ENCODE data around the gene XCL1.

XCL1 gene

DNA sequence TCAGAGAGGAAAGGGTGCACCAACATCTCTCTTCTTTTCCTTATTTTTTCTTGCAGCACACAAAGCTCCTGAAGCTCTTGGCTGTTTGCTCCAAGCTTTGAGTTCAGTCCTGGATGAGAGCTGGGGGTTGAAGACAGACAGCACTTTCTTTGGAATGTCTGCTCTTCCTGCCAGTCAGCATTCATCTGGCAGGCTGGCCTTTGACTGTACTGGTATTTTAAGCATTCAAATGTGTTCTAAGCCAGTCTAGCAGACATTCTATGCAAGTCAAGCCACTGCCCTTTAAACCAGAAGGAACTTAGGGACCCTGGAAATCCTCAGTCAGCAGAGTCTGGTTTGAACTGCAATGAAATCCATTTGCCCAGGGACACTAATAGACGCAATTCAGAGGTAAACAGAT is 45.0 kb downstream of the XCL1 start:
- no peak for TF ChIP-seq EP300 (IDR thresholded peaks at IDR 0.05; ENCODE audit: borderline replicate concordance)
- no peak for TF ChIP-seq NFIC (IDR thresholded peaks at IDR 0.05)
- no peak for TF ChIP-seq TAF1 (IDR thresholded peaks at IDR 0.05; ENCODE audit: low read depth)
- TF ChIP-seq, protein P1, sequence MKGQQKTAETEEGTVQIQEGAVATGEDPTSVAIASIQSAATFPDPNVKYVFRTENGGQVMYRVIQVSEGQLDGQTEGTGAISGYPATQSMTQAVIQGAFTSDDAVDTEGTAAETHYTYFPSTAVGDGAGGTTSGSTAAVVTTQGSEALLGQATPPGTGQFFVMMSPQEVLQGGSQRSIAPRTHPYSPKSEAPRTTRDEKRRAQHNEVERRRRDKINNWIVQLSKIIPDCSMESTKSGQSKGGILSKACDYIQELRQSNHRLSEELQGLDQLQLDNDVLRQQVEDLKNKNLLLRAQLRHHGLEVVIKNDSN (IDR thresholded peaks at IDR 0.05), result no peak
- no peak for TF ChIP-seq CREB1 (IDR thresholded peaks at IDR 0.05; ENCODE audit: low read depth)
- no peak for TF ChIP-seq YY1 (IDR thresholded peaks at IDR 0.05; ENCODE audit: low read depth)
- TF ChIP-seq CEBPB (IDR thresholded peaks at IDR 0.05), result no peak
- no peak for TF ChIP-seq TCF12 (IDR thresholded peaks at IDR 0.05; ENCODE audit: low read depth)
- TF ChIP-seq FOXM1 (IDR thresholded peaks at IDR 0.05; ENCODE audit: borderline replicate concordance, low read depth), result no peak

- TF ChIP-seq EP300 (IDR thresholded peaks at IDR 0.05; ENCODE audit: borderline replicate concordance) (no peak), CEBPB (IDR thresholded peaks at IDR 0.05) (no peak), ZBTB7A (IDR thresholded peaks at IDR 0.05; ENCODE audit: low read depth) (no peak), TEAD4 (IDR thresholded peaks at IDR 0.05) (no peak), CREB1 (IDR thresholded peaks at IDR 0.05; ENCODE audit: low read depth) (no peak), REST (IDR thresholded peaks at IDR 0.05; ENCODE audit: low read depth) (no peak), RAD21 (IDR thresholded peaks at IDR 0.05; ENCODE audit: low read depth) (no peak), EGR1 (IDR thresholded peaks at IDR 0.05) (no peak), FOXM1 (IDR thresholded peaks at IDR 0.05; ENCODE audit: borderline replicate concordance, low read depth) (no peak), YY1 (IDR thresholded peaks at IDR 0.05; ENCODE audit: low read depth) (no peak), TCF12 (IDR thresholded peaks at IDR 0.05; ENCODE audit: low read depth) (no peak), TAF1 (IDR thresholded peaks at IDR 0.05; ENCODE audit: low read depth) (no peak), NFIC (IDR thresholded peaks at IDR 0.05) (no peak)
- TF ChIP-seq, protein P1 (IDR thresholded peaks at IDR 0.05), result no peak
These were observed 46.8 kb downstream of the XCL1 start for GRCh38 chr1:168623003-168623828.

DNA sequence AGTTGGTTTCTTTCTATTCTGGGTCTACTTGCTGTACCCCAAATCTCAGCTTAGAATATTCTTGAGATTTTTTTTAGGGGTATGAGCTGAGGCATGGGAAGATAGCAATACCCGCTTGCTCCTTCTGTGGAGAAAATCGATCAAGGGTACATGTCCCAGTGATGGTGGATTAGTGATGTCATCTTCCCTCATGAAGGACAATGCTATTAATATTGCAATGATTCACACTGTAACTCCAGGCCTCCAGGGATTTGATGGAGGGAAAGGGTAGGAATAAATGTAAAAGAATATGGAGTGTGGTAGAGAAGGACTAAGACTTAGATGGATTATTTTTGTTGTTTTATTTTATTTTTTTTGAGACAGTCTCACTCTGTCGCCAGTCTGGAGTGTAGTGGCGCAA is 47.4 kb downstream of the XCL1 start:
- no peak for TF ChIP-seq FOXM1 (IDR thresholded peaks at IDR 0.05; ENCODE audit: borderline replicate concordance, low read depth)
- no peak for TF ChIP-seq CREB1 (IDR thresholded peaks at IDR 0.05; ENCODE audit: low read depth)
- no peak for TF ChIP-seq TCF12 (IDR thresholded peaks at IDR 0.05; ENCODE audit: low read depth)
- no peak for TF ChIP-seq REST (IDR thresholded peaks at IDR 0.05; ENCODE audit: low read depth)

- TF ChIP-seq CEBPB (IDR thresholded peaks at IDR 0.05) (no peak), TCF12 (IDR thresholded peaks at IDR 0.05; ENCODE audit: low read depth) (no peak)
These were observed 49.9 kb downstream of the XCL1 start for GRCh38 chr1:168626326-168626725.

DNA sequence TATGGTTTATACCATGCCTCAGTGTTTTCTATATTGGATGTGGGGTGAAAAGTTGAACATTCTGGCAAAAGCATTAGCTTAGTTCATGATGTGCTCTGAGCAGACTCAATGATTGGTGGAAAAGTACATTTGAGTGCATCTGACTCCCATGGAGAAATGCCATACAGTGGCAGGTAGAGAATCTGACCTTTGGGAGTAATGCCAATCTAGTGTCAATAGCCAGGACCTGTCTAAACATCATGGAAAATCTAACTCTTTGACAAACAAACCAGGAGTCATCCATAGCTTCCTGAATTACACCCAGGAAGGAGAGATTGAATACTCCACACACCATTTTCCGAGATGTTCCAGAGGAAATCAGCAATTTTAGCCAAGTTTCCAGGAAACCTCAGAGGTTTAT is 51.0 kb downstream of the XCL1 start:
- no peak for TF ChIP-seq NFIC (IDR thresholded peaks at IDR 0.05)
- TF ChIP-seq YY1 (IDR thresholded peaks at IDR 0.05; ENCODE audit: low read depth), result no peak
- TF ChIP-seq CREB1 (IDR thresholded peaks at IDR 0.05; ENCODE audit: low read depth), result no peak
- no peak for TF ChIP-seq CEBPB (IDR thresholded peaks at IDR 0.05)
- TF ChIP-seq, protein P1 (IDR thresholded peaks at IDR 0.05), result no peak

- TF ChIP-seq TEAD4 (IDR thresholded peaks at IDR 0.05) (peak; percentile 26; the same call in 1 of the 2 replicates), CEBPB (IDR thresholded peaks at IDR 0.05) (no peak), TAF1 (IDR thresholded peaks at IDR 0.05; ENCODE audit: low read depth) (no peak), ZBTB7A (IDR thresholded peaks at IDR 0.05; ENCODE audit: low read depth) (no peak), EP300 (IDR thresholded peaks at IDR 0.05; ENCODE audit: borderline replicate concordance) (no peak), CREB1 (IDR thresholded peaks at IDR 0.05; ENCODE audit: low read depth) (no peak), FOXM1 (IDR thresholded peaks at IDR 0.05; ENCODE audit: borderline replicate concordance, low read depth) (no peak), NFIC (IDR thresholded peaks at IDR 0.05) (0 out of 2 replicates have a peak, but pooled peaks have one; percentile 11), TCF12 (IDR thresholded peaks at IDR 0.05; ENCODE audit: low read depth) (no peak), REST (IDR thresholded peaks at IDR 0.05; ENCODE audit: low read depth) (no peak), RAD21 (IDR thresholded peaks at IDR 0.05; ENCODE audit: low read depth) (no peak), EGR1 (IDR thresholded peaks at IDR 0.05) (no peak), YY1 (IDR thresholded peaks at IDR 0.05; ENCODE audit: low read depth) (no peak)
- TF ChIP-seq, protein P1 (IDR thresholded peaks at IDR 0.05), result no peak
- TF ChIP-seq, protein P2, sequence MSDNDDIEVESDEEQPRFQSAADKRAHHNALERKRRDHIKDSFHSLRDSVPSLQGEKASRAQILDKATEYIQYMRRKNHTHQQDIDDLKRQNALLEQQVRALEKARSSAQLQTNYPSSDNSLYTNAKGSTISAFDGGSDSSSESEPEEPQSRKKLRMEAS (IDR thresholded peaks at IDR 0.05), result no peak
These were observed 52.4 kb downstream of the XCL1 start for GRCh38 chr1:168628807-168629206.

All from Ishikawa (cell line).